Esophagus squamous epithelium (tissue), 4 donors: ENCODE data around the gene FAM184B.

Experiments
- CTCF ChIP-seq, 6 experiments: fragments of 450-650 bp in 4 of 6; fragments of 200-600 bp in 2 of 6; sonication (generic) in 2 of 6; IDR thresholded peaks; one replicate each; pipeline ENCODE4 v1.5.1; 2016 to 2019; ENCODE audit warnings: antibody characterized with exemption in 6 of 6, mild to moderate bottlenecking in 4 of 6, moderate library complexity in 4 of 6
- POLR2A ChIP-seq, 4 donors: fragments of 450-650 bp; IDR thresholded peaks; one replicate each; pipeline ENCODE4 v1.6.1; 2017; ENCODE audit warnings: antibody characterized with exemption in 4 of 4, mild to moderate bottlenecking in 4 of 4, moderate library complexity in 3 of 4

GRCh38 chr4:17580969-17581368 lies 200.5 kb downstream of the FAM184B start:
- TF ChIP-seq CTCF (IDR thresholded peaks at IDR 0.05): no peak
- TF ChIP-seq POLR2A (IDR thresholded peaks at IDR 0.05): no peak
